Caki2 (cell line): Measurements from ENCODE around the gene PSORS1C1. TPM values are rescaled to one million over a fixed set of nuclear protein-coding genes. Genes with fewer than 3 reads are reported as not detected.
A peak's percentile ranks its signal among the peaks of the same experiment; 100 is the strongest.

Experiments used
- DNase-seq: peaks from one replicate; pipeline ENCODE4 v3.0.0-alpha.2; 2015; ENCODE audit warnings: low read depth
- in situ Hi-C: cut with HindIII; loops from 2 replicates; pipeline ENCODE4 v1.10.0; 2016; ENCODE audit warnings: low sequenced_read_pairs, low pct_unique_long_range_greater_than_20kb, mixed read lengths
- total RNA-seq: library from RNA; depleted of rRNA; stranded (reverse); fragments of >200 nt; shearing (Covaris generic); gene quantifications from 2 replicates; pipeline ENCODE4 v1.2.3, GENCODE V29; 2014; ENCODE audit warnings: low replicate concordance

Gene PSORS1C1
- total RNA-seq, 1 experiment from 2014 or later = 0.20 TPM

DNA sequence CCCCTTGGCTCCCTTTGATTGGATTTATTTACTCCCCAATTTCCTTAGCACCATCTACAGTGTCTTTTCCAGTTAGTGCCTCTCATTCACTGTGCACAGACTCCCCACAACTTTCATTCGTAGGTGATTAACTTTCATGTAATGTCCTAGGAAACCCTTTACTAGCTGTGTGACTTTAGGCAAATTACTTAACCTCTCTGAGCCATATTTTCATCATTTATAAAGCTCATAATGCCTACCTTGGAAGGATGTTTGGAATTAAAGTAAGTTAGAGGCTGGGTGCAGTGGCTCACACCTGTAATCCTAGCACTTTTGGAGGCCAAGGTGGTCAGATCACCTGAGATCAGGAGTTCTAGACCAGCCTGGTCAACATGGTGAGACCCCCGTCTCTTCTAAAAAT lies 22.4 kb upstream of the PSORS1C1 start:
- in situ Hi-C loops = no loop called here
- no peak for DNase-seq

DNA sequence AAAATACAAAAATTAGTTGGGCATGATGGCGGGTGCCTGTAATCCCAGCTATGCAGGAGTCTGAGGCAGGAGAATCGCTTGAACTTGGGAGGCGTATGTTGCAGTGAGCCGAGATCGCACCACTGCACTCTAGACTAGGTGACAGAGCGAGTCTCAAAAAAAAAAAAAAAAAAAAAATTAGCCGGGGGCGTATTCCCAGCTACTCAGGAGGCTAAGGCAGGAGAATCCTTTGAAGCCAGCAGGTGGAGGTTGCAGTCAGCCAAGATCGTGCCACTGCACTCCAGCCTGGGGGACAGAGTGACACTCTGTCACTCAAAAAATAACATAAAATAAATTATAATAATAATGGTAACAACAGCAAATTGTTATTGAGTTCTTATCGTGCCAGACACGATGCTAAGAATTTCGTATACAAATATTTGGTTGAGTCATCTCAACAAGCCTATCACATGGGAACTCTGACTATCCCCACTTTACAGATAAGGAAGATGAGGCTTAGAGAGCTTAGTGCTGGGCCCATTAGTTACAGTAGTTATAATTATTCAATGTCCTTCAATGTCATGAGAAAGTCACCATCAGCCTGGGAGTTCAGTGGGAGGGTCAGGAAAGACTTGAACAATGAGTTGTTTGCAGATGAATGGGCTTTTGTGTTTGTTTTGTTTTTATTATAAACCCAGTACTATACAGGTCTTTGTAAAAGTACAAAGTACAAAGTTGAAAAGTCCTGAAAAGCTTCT lies 21.7 kb upstream of the PSORS1C1 start:
- no peak for DNase-seq
- in situ Hi-C loops = no loop called here

DNA sequence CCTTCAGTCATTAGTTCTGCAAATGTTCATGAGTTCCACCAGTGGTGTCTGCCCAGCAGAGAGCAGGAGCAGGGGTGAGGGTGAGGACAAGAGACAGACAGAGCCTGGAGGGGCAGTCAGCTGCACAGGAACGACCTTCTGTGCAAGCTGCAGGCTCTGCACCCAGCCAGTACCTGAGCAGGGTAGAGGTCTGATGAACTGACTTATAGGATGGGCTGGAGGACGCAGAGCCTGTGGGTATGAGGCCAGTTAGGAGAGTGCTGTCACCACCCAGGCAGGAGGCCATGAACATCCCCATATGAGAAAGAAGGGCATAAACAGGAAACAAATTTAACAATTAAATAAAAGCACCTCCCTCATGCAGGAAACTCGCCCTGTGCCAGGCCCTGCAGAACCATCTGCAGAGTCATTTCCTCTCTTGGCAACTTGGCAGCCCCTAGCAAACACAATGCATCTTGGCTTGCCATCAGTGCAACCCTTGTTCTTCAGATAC lies 20.2 kb upstream of the PSORS1C1 start:
- in situ Hi-C loops = no loop called here

DNA sequence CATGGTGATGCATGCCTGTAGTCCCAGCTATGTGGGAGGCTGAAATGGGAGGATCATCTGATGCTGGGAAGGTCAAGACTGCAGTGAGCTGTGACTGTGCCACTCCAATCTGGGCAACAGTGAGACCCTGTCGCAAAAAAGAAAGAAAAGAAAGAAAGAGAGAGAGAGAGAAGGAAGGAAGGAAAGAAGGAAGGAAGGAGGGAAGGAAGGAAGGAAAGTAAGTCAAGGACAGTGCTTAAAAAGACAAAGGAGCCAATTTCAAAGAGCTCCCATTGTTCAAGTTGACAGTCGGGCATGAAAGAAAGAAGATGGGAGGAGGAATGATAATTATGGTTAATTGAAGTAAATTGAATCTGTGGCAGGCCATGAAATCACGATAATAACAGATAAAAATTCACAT lies 18.4 kb upstream of the PSORS1C1 start:
- DNase-seq = no peak
- in situ Hi-C loops = no loop called here

More for the DNA sequence above, 20.2 kb upstream of the PSORS1C1 start:
- no peak for DNase-seq

DNA sequence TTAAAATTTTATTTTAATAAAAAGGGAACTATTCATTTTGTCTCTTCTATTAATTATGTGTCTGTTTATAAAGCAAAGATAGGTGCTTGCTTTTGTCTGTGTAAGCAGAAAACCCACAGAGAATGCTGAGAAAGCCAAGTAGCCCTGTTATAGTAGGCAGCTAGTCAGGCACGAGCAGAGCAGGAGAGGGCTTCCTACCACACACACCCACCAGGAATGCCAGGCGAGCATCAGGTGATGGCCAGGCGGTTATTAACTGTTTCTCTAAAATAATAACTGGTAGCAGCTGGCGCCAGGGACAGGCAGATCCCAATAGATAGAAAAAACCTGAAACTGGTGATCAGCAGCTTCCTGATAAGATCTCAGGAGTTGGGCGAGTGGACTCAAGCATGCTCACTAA lies 17.9 kb upstream of the PSORS1C1 start:
- in situ Hi-C loops = no loop called here
- no peak for DNase-seq

DNA sequence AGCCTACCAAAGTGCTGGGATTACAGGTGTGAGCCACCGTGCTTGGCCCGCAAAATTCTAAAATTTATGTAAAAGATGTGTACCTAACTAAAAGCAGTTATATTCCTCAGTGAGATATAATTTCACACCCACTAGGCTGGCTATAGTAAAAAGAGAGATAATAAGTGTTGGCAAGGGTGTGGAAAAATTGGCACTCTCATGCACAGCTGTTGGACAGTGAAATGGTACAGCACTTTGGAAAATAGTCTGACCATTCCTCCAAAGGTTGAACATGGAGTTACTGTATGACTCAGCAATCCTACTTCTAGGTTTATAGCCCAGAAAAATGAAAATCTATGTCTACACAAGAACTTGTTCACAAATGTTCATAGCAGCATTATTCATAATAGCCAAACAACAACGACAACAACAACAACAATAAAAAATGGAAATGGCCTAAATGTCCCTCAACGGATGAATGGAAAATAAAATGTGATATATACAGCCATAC lies 16.1 kb upstream of the PSORS1C1 start:
- in situ Hi-C loops = no loop called here
- no peak for DNase-seq

DNA sequence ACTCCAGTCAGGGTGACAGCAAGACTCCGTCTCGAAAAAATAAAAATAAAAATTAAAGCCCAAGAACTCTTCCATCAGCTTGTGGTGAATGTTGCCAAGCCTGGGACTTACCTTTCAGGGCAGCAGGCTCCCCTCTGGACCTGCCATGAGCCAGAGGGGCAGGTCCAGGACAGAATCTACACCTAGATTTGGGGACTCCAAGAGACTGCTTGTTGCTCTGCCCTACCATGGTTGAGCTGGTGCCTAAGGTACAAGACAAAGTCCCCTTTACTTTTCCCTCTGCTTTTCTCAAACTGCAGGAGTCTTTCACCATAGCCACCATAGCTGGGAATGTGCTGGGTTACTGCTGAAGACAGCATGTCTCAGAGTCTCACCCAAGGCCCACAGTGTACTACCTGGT lies 11.5 kb upstream of the PSORS1C1 start:
- in situ Hi-C loops = no loop called here
- DNase-seq = no peak

DNA sequence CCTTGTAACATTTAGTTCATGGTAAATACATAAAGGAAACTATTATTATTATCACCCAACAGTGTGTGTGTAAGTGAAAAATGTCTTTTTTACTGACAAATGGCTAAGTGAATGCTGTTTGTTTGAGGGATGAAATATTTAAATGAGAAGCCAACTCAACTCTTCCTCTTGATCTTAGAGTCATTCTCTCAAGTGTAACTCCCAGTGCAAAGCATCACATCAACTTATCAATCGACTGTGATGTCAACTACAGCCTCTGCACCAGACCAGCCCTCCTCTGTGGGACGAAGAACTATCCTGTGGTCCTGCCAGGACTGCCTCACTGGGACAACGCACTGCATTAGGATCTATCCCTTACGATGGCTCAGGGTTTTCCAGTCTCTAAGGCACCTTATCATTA lies 7.5 kb upstream of the PSORS1C1 start:
- no peak for DNase-seq
- in situ Hi-C loops = no loop called here

DNA sequence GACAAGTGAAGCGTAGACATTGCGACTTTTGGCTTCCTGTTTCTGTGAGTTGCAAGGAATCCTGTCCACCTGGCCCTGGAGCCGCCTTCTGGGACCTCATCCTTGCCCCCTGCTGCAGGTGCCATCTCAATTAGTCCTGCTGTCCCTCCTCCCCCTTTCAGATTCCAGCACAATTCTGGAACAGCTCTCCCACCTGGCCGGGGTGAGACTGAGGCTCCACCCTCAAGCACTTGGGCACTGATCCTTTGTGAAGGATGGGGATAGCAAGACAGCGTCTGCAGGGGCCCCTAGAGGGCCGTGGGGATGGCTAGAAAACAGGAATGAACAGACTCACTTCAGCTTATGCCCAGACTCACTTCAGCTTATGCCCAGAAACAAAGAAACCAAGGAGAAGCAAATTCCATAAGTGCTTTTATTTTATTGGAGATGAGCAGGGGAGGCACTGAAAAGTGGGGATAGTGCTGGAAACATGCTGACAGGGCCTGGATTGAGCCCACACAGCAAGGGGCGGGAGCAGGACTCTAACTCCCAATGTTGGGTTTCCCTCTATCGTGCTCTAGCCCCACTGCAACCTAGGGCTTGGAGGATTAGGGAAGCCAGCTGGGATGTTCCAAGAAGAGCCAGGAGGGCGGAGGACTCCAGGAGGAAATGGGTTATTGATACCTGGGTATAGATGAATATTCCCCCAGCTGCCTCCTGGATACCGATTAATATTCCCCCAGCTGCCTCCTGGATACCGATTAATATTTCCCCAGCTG lies 3.6 kb upstream of the PSORS1C1 start:
- no peak for DNase-seq
- in situ Hi-C loops = no loop called here

DNA sequence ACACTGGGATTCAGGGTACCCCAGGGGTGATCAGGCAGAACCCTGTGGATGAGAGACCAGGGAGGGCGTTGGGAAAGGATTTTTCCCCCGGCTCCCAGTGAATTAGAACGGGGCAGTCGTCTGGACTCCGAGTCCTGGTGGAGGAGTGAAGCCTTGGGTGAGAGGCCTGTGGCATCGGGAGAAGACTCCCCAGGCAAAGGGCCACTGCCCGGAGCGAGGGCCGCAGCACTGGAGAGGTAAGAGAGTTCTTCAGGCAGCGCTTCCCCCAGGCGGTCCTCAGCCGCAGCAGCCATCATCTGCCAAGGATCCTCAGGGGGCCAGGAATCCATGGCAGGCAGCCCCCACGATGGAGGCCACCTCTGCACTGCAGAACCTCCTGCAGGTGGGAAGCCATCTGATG lies 2.9 kb upstream of the PSORS1C1 start:
- in situ Hi-C loops = no loop called here
- no peak for DNase-seq

DNA sequence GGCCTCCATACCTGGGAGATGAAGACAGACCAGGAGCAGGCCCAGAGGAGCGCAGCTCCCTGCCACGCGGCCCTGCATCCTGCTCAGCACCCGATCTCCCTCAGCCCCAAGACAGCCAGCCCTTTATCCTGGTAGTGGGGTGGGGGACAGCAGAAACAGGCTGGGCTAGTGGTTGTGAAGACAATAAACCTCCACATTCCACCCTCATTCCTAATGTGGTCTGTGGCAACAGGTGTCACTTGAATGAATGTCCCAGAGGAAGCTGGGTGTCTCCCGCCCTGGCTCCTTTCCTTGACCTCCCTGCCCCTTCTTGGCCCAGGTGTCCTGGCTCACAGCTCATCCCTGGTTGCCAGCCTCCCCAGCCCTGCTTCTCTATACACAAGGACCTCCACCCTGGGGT lies 2.1 kb upstream of the PSORS1C1 start, which contains the start of gene C6orf15:
TSS of gene C6orf15 (minus strand) at position 98 of the 400 bp plus-strand sequence. CDS start at position 78, 20 bp downstream.
- DNase-seq = no peak
- in situ Hi-C loops = no loop called here

DNA sequence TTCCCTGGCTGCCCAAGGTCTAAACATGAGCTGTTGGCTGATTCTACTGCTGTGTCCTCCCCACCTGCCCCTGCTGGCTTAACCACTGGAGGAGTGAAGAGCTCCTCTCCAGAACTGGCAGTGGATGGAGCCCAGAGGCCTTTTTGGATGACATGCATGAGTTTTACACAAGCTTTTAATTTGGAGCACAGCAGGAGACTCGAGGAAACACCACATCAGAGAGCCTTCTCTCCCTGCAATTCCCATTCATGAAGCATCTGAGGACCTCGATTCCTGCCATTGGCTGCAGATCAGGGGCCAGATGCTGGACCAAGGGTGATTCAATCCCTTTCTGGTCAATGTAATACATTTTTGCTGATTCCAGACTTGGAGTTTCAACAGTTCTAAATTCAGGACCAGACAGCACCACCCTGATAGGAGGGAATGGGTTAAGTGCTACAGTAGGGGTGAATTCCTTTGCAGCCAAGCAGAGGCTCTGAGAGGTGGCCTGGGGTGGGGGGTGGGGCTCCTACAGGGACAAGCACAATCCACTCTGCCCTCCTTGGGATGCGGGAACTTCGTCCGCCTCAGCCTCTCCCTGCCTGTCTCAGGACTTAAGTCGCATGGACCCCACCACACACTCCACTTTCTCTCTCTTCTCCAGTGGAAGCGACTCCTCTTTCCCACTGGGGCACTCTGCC lies 599 bp upstream of the PSORS1C1 start:
- no peak for DNase-seq
- in situ Hi-C loops = no loop called here

DNA sequence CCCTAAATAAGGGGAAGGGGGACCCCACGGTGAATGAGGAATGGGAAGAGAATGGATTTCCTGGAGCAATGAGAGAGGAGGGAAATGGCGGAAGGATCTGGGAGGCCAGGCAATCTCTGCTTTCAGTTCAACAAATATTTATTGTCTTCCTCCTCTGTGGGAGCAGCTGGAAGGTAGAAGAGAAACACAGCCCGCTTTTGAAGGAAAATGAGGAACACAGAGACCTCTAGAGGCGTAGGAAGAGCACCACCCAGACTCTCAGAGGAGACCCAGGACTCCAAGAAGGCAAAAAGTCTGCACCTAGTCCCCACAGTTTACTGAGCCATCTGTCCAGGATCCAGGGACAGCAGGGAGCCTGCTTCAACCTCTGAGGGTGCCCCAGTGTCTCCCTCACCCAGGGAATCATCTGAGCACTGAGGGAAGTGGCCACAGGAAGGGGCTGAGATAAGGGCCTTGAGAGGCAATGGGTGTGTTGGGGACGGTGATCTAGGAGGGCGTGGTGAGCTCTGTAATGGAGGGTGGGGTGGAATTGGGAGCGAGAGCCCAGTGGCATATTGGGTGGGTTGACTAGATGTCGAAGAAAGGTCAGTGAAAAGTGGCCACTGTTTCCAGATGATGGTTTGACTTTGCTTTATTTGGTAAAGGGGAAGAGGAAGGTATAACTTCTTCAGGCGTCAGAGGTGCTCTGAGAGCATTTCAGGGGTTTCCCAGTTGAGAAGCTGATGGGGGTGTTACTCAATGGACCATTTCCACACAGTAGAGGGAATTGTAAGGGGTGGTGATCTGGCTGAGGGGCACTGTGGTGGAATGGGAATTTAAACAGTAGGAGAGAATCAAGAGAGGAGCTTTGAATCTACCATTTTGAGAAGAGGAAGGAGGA lies 610 bp downstream of the PSORS1C1 start:
- peak; percentile 68 for DNase-seq
- in situ Hi-C loops = no loop called here

DNA sequence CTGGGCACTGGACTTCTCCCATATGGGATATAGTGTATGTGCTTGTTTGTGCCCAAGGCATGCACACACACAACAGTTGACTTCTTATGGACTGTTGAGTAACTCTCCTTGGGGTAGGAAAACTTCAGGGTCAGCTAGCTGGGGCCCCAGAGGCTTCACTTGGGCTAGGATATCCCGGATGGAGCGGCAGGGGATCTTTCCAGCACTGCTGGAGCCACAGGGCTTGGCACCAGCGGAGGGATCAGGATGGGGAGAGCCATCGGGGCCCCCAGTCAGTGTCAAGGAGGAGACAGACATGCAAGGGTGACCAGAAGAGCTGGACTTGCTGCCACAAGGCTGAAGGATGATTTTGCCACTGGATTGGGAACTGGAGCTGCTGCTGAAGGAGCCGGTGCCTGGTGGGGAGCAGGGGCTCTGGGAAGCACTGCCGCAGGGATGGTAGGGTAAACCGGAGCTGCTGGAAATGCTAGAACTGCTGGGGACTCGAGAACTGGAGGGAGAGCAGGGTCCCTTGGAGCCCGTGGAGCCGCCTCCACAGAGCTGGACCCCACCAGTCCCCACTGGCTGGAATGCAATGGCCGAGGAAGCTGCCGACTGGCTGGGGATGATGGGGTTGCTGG lies 1.5 kb downstream of the PSORS1C1 start:
- DNase-seq = no peak
- in situ Hi-C loops = no loop called here

DNA sequence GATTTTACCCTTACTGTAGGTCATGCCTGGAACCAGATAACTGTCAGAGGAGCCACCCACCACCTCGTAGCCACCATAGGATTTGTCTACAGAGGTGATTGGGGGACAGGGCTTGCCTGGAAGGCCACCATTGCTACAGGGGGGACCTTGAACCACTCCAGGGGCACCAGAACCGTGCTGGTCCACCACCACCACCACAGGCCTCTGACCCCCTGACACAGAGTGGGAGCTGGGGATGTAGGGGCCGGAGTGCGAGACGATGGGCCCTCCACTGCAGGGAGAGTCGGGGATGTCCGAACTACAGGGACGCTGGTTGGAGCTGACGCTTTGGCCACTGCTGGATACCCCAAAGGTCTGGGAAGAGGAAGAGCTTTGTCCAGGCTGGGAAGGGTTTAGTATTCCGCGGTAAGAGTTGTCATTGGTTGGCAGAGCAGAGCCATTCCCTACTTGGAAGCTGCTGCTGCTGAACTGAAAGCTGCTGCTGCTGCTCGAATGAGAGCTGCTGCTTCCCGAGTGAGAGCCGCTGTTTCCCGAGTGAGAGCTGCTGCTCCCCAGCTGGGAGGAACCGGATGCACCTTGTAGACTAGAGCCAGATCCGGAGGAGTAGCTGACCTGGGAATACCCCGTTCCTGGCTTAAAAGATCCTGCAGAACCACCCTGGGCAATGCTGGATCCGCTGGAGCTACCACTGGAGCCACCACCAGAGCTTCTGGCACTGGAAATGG lies 2.2 kb downstream of the PSORS1C1 start:
- in situ Hi-C loops = no loop called here
- no peak for DNase-seq

DNA sequence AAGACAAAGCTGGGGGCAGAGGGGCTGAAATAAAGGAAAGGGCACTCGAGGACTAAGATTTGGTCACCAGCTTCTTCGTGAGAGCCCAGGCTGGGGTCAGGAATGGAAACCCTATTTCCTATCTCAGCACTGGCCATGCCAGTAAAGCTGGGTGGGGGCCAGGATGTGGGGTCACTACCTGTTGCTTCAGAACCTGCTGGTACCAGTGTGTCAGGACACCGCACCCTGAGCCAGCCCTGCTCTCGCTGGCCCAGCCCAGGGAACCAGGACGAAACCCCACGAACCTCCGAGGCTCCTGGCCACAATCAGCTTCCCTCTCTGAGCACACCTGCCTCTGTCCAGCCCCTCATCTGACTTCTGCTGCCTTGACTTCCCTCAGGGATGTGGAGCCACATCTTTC lies 3.6 kb downstream of the PSORS1C1 start:
- in situ Hi-C loops = no loop called here

More for the DNA sequence above, 3.6 kb downstream of the PSORS1C1 start:
- no peak for DNase-seq
